Measurements from ENCODE around the gene STN1.

STN1 gene

GRCh38 chr10:103912759-103913158 is 5.2 kb downstream of the STN1 start:
- DNase-seq (ENCODE audit: extremely low read depth, insufficient read length): no peak
- Histone ChIP-seq H3K36me3 (ENCODE audit: control insufficient read depth, insufficient read depth, low read length) (no peaks in the 10 kb centered on the region), H3K27me3 (replicated peaks; ENCODE audit: control insufficient read depth, insufficient read depth, low read length) (no peaks in the 10 kb centered on the region), H3K4me3 (replicated peaks; ENCODE audit: low read depth, low read length) (no peak overlapping the region)
- no peak for TF ChIP-seq CTCF (IDR thresholded peaks at IDR 0.05; ENCODE audit: insufficient read depth, low read length, poor library complexity, severe bottlenecking)

GRCh38 chr10:103911021-103911459 is 6.9 kb downstream of the STN1 start:
- no peak for TF ChIP-seq CTCF (IDR thresholded peaks at IDR 0.05; ENCODE audit: insufficient read depth, low read length, poor library complexity, severe bottlenecking)
- H3K4me3 ChIP-seq (replicated peaks; ENCODE audit: low read depth, low read length): no peak overlapping the region
- no peaks in the 10 kb centered on the region for H3K36me3 ChIP-seq (ENCODE audit: control insufficient read depth, insufficient read depth, low read length)
- DNase-seq (ENCODE audit: extremely low read depth, insufficient read length): peak; percentile 36
- H3K27me3 ChIP-seq (replicated peaks; ENCODE audit: control insufficient read depth, insufficient read depth, low read length): no peaks in the 10 kb centered on the region

GRCh38 chr10:103910442-103911012 is 7.5 kb downstream of the STN1 start:
- no peaks in the 10 kb centered on the region for H3K36me3 ChIP-seq (ENCODE audit: control insufficient read depth, insufficient read depth, low read length)
- H3K4me3 ChIP-seq (replicated peaks; ENCODE audit: low read depth, low read length): no peak overlapping the region
- DNase-seq (ENCODE audit: extremely low read depth, insufficient read length): no peak
- no peak for TF ChIP-seq CTCF (IDR thresholded peaks at IDR 0.05; ENCODE audit: insufficient read depth, low read length, poor library complexity, severe bottlenecking)
- H3K27me3 ChIP-seq (replicated peaks; ENCODE audit: control insufficient read depth, insufficient read depth, low read length): no peaks in the 10 kb centered on the region

GRCh38 chr10:103905441-103905840 is 12.5 kb downstream of the STN1 start:
- TF ChIP-seq CTCF (IDR thresholded peaks at IDR 0.05; ENCODE audit: insufficient read depth, low read length, poor library complexity, severe bottlenecking): no peak
- no peak overlapping the region for H3K4me3 ChIP-seq (replicated peaks; ENCODE audit: low read depth, low read length)
- no peak for DNase-seq (ENCODE audit: extremely low read depth, insufficient read length)
- peaks cover 5% of the 10 kb centered on the region for H3K36me3 ChIP-seq (ENCODE audit: control insufficient read depth, insufficient read depth, low read length)
- H3K27me3 ChIP-seq (replicated peaks; ENCODE audit: control insufficient read depth, insufficient read depth, low read length): no peaks in the 10 kb centered on the region

GRCh38 chr10:103901299-103901698 is 16.7 kb downstream of the STN1 start:
- Histone ChIP-seq H3K4me3 (replicated peaks; ENCODE audit: low read depth, low read length) (no peak overlapping the region), H3K36me3 (ENCODE audit: control insufficient read depth, insufficient read depth, low read length) (peaks cover 12% of the 10 kb centered on the region), H3K27me3 (replicated peaks; ENCODE audit: control insufficient read depth, insufficient read depth, low read length) (no peaks in the 10 kb centered on the region)
- TF ChIP-seq CTCF (IDR thresholded peaks at IDR 0.05; ENCODE audit: insufficient read depth, low read length, poor library complexity, severe bottlenecking): no peak
- DNase-seq (ENCODE audit: extremely low read depth, insufficient read length): no peak

- no peak for DNase-seq (ENCODE audit: extremely low read depth, insufficient read length)
- peaks cover 7% of the 10 kb centered on the region for H3K36me3 ChIP-seq (ENCODE audit: control insufficient read depth, insufficient read depth, low read length)
Observed at GRCh38 chr10:103899312-103899711, 18.7 kb downstream of the STN1 start.

More at GRCh38 chr10:103899312-103899711, 18.7 kb downstream of the STN1 start:
- no peak overlapping the region for H3K4me3 ChIP-seq (replicated peaks; ENCODE audit: low read depth, low read length)
- no peaks in the 10 kb centered on the region for H3K27me3 ChIP-seq (replicated peaks; ENCODE audit: control insufficient read depth, insufficient read depth, low read length)
- no peak for TF ChIP-seq CTCF (IDR thresholded peaks at IDR 0.05; ENCODE audit: insufficient read depth, low read length, poor library complexity, severe bottlenecking)
